GM18870 (cell line): Measurements from ENCODE around the gene SCD.
A peak's percentile ranks its signal among the peaks of the same experiment; 100 is the strongest.
"Not testable (repeated sequence)": the region's sequence is repeated elsewhere in the genome, so short reads cannot be mapped to it uniquely, and the experiment has no call there.

Source experiments
- ATAC-seq: cut with Tn5 transposase; IDR thresholded peaks from one replicate; pipeline ENCODE4 v1.9.1; 2021; ENCODE audit warnings: moderate library complexity; ENCODE audit not compliant: unreplicated experiment

SCD gene

GRCh38 chr10:100346765-100347567 is at the start of gene SCD:
SCD (plus strand) TSS chr10:100347233; CDS start chr10:100347505, 272 bp downstream.
- peak; percentile 93 for ATAC-seq

GRCh38 chr10:100297242-100297641 is 49.8 kb upstream of the SCD start:
- no peak for ATAC-seq

- ATAC-seq: not testable (repeated sequence)
Measured at GRCh38 chr10:100301123-100301522, 45.9 kb upstream of the SCD start.

- ATAC-seq: no peak
Measured at GRCh38 chr10:100303724-100304319, 43.2 kb upstream of the SCD start.

- ATAC-seq: no peak
Measured at GRCh38 chr10:100304414-100304813, 42.6 kb upstream of the SCD start.

- ATAC-seq: no peak
Measured at GRCh38 chr10:100306861-100307260, 40.2 kb upstream of the SCD start.

GRCh38 chr10:100307684-100308083 is 39.3 kb upstream of the SCD start:
- ATAC-seq: no peak

- no peak for ATAC-seq
Measured at GRCh38 chr10:100311298-100311697, 35.7 kb upstream of the SCD start.

- ATAC-seq: no peak
Measured at GRCh38 chr10:100315615-100316014, 31.4 kb upstream of the SCD start.

GRCh38 chr10:100318207-100318606 is 28.8 kb upstream of the SCD start:
- ATAC-seq: no peak

GRCh38 chr10:100319707-100320402 is 27.2 kb upstream of the SCD start:
- ATAC-seq: no peak

- ATAC-seq: no peak
Measured at GRCh38 chr10:100325158-100325557, 21.9 kb upstream of the SCD start.

- peak; percentile 96 for ATAC-seq
Measured at GRCh38 chr10:100327007-100327717, 19.9 kb upstream of the SCD start.

- no peak for ATAC-seq
Measured at GRCh38 chr10:100327718-100328009, 19.4 kb upstream of the SCD start.

GRCh38 chr10:100328198-100328597 is 18.8 kb upstream of the SCD start:
- no peak for ATAC-seq

- ATAC-seq: no peak
Measured at GRCh38 chr10:100330079-100330478, 17.0 kb upstream of the SCD start, which contains the start of gene PKD2L1. PKD2L1 (minus strand) TSS chr10:100330228; CDS start chr10:100330103, 125 bp downstream.

GRCh38 chr10:100333106-100333505 is 13.9 kb upstream of the SCD start:
- no peak for ATAC-seq

GRCh38 chr10:100333661-100334440 is 13.2 kb upstream of the SCD start:
- ATAC-seq: no peak

- no peak for ATAC-seq
Measured at GRCh38 chr10:100334762-100335161, 12.3 kb upstream of the SCD start.

GRCh38 chr10:100338434-100339036 is 8.5 kb upstream of the SCD start:
- ATAC-seq: no peak
